Neural progenitor cell (in vitro differentiated cells): ENCODE results near the gene MSI2. TPM values are rescaled to one million over a fixed set of nuclear protein-coding genes. Genes with fewer than 3 reads are reported as not detected.

Experiments
- DNase-seq: peaks from one replicate; pipeline ENCODE4 v3.0.0-alpha.2; 2016; ENCODE audit warnings: low spot score
- H2AFZ ChIP-seq: fragments of 200-600 bp; sonication (generic); replicated peaks from 2 replicates; pipeline ENCODE4 v1.6.1; 2016; ENCODE audit warnings: antibody characterized with exemption
- H3F3A ChIP-seq: fragments of 200-600 bp; sonication (generic); 2 replicates; pipeline ENCODE4 v1.6.1; 2016; ENCODE audit warnings: antibody characterized with exemption, low read depth
- H3K27ac ChIP-seq: fragments of 200-600 bp; sonication (generic); 2 replicates; pipeline ENCODE4 v1.5.1; 2016; ENCODE audit warnings: mild to moderate bottlenecking
- H3K27me3 ChIP-seq: fragments of 200-600 bp; sonication (generic); 2 replicates; pipeline ENCODE4 v1.6.1; 2016; ENCODE audit warnings: mild to moderate bottlenecking, moderate library complexity
- H3K36me3 ChIP-seq: fragments of 200-600 bp; sonication (generic); 2 replicates; pipeline ENCODE4 v1.5.1; 2016
- H3K4me1 ChIP-seq: fragments of 200-600 bp; sonication (generic); 2 replicates; pipeline ENCODE4 v1.6.1; 2016; ENCODE audit warnings: mixed run types
- H3K4me2 ChIP-seq: fragments of 200-600 bp; sonication (generic); 2 replicates; pipeline ENCODE4 v1.6.1; 2016
- H3K4me3 ChIP-seq: fragments of 200-600 bp; sonication (generic); 2 replicates; pipeline ENCODE4 v1.5.1; 2016
- H3K79me2 ChIP-seq: fragments of 200-600 bp; sonication (generic); 2 replicates; pipeline ENCODE4 v1.6.1; 2016; ENCODE audit warnings: low read depth
- H3K9ac ChIP-seq: fragments of 200-600 bp; sonication (generic); 2 replicates; pipeline ENCODE4 v1.6.1; 2016
- H3K9me3 ChIP-seq: fragments of 200-600 bp; sonication (generic); 2 replicates; pipeline ENCODE4 v1.5.1; 2016; ENCODE audit warnings: low read depth
- H4K20me1 ChIP-seq: fragments of 200-600 bp; sonication (generic); 2 replicates; pipeline ENCODE4 v1.6.1; 2016; ENCODE audit warnings: low read depth
- H3K27ac Mint-ChIP-seq: 3 replicates; pipeline ENCODE4 v1.8.0; 2021; ENCODE audit warnings: mixed read lengths
- H3K27me3 Mint-ChIP-seq: 2 replicates; pipeline ENCODE4 v1.8.0; 2022; ENCODE audit warnings: low read depth, mild to moderate bottlenecking, inconsistent platforms, moderate library complexity, mixed read lengths; ENCODE audit not compliant: insufficient read depth
- H3K36me3 Mint-ChIP-seq: 3 replicates; pipeline ENCODE4 v1.8.0; 2021; ENCODE audit warnings: mixed read lengths
- H3K4me1 Mint-ChIP-seq: 3 replicates; pipeline ENCODE4 v1.8.0; 2021; ENCODE audit warnings: mixed read lengths
- H3K4me3 Mint-ChIP-seq: 3 replicates; pipeline ENCODE4 v1.8.0; 2021; ENCODE audit warnings: mild to moderate bottlenecking, moderate library complexity, mixed read lengths
- H3K9me3 Mint-ChIP-seq: 3 replicates; pipeline ENCODE4 v1.8.0; 2020; ENCODE audit warnings: mixed read lengths
- CTCF ChIP-seq: fragments of 200-600 bp; sonication (generic); IDR thresholded peaks from 2 replicates; pipeline ENCODE4 v1.5.1; 2017; ENCODE audit warnings: antibody characterized with exemption, mild to moderate bottlenecking
- EZH2 ChIP-seq: fragments of 200-600 bp; sonication (generic); IDR thresholded peaks from 2 replicates; pipeline ENCODE4 v1.6.1; 2017; ENCODE audit warnings: antibody characterized with exemption, mild to moderate bottlenecking, moderate library complexity
- EZH2phosphoT487 ChIP-seq: fragments of 200-600 bp; sonication (generic); IDR thresholded peaks from 2 replicates; pipeline ENCODE4 v1.6.1; 2017; ENCODE audit warnings: antibody characterized with exemption
- total RNA-seq: library from RNA; depleted of rRNA; stranded (reverse); fragments of >200 nt; gene quantifications from 2 replicates; pipeline ENCODE4 v1.2.3, GENCODE V29; 2015; ENCODE audit warnings: low replicate concordance

MSI2 gene
- total RNA-seq, 1 donor from 2014 or later = 96.9 TPM

DNA sequence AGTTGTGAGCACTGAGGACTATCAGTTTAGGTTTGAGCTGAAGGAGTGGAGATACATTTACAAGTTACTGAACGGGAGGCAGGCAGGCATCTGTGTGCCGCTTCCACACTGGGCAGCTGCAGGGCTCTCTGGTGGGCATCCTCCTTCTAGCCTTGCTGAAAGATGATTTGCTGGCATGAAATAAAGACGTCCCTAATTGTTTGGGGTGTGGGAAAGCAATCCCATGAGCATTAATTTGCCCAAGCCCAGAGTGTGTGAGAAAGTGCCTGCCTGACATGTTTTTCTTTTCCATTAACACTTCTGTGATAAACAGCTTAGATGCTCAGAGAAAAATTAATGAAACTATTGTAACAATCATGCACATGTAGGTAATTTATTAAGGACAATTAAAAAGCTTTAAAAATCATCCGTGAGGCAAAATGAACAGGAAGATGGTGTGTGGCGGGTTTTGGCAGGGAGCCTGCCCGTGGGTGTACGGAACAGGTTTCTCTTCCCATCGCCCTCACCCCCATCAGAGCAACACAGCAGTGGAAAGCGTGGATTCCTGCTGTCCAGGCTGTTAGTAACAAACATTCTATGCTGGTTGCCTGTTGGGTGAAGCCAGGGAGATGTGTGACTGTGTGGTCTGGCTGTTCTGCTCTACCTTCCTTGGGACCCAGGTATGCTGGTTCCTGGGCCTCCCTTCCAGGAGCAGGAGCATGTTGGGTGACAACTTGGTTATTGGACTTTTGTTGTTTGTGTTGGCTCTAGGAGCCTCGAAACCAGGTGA is 191.9 kb downstream of the MSI2 start:
- Histone ChIP-seq H3K4me1 (peaks cover 29% of the 10 kb centered on the region), H3K36me3 (no peaks in the 10 kb centered on the region), H3K27ac (no peak overlapping the region), H3K4me2 (no peak overlapping the region), H4K20me1 (peaks cover 46% of the 10 kb centered on the region), H2AFZ (no peak overlapping the region), H3F3A (peaks cover 13% of the 10 kb centered on the region), H3K9me3 (no peaks in the 10 kb centered on the region), H3K4me3 (no peak overlapping the region), H3K9ac (no peak overlapping the region), H3K79me2 (peaks cover 65% of the 10 kb centered on the region), H3K27me3 (no peaks in the 10 kb centered on the region)
- Mint-ChIP-seq H3K27me3 (peaks cover 3% of the 10 kb centered on the region), H3K4me3 (no peak overlapping the region), H3K4me1 (peaks cover 74% of the 10 kb centered on the region), H3K36me3 (peaks cover 34% of the 10 kb centered on the region), H3K9me3 (no peaks in the 10 kb centered on the region), H3K27ac (peak overlapping the region; percentile 88)
- TF ChIP-seq EZH2 = no peak
- TF ChIP-seq EZH2phosphoT487 = no peak
- DNase-seq = no peak

- Histone ChIP-seq H4K20me1 (peaks cover 40% of the 10 kb centered on the region), H3K4me2 (no peak overlapping the region), H3K9me3 (no peaks in the 10 kb centered on the region), H3K36me3 (no peaks in the 10 kb centered on the region), H3K4me1 (peaks cover 25% of the 10 kb centered on the region), H3K79me2 (peaks cover 58% of the 10 kb centered on the region), H3K27me3 (no peaks in the 10 kb centered on the region), H3F3A (peaks cover 10% of the 10 kb centered on the region), H3K4me3 (no peak overlapping the region), H3K27ac (no peak overlapping the region), H3K9ac (no peak overlapping the region), H2AFZ (no peak overlapping the region)
- Mint-ChIP-seq H3K9me3 (no peaks in the 10 kb centered on the region), H3K36me3 (peaks cover 34% of the 10 kb centered on the region), H3K4me1 (peaks cover 67% of the 10 kb centered on the region), H3K4me3 (no peak overlapping the region), H3K27ac (no peak overlapping the region), H3K27me3 (peaks cover 3% of the 10 kb centered on the region)
- DNase-seq = no peak
- no peak for TF ChIP-seq EZH2
- no peak for TF ChIP-seq CTCF
- no peak for TF ChIP-seq EZH2phosphoT487
Observed at GRCh38 chr17:57448759-57449283, 192.5 kb downstream of the MSI2 start.

DNA sequence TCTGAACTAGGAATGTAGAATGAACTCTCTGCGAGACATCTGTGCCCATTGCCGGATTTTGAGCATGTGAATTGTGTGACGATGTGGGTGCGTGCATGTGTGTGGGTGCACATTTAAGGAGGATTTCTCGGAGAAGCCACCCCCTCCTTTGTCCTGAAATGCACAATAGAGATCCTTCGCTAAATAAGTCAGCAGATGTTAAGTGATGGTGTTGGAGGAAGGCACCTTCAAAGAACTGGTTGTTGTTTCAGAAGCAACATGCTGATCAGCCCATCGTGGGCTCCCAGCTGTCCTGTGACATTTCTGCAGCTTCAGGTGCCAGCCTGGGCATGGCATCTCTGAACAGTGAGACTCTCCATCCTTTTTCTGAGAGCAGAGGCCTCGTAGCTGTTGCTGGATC is 194.9 kb downstream of the MSI2 start:
- H3K27ac Mint-ChIP-seq = peak overlapping the region; percentile 58
- H3K4me2 ChIP-seq = no peak overlapping the region
- peaks cover 9% of the 10 kb centered on the region for H3K4me1 ChIP-seq
- peaks cover 3% of the 10 kb centered on the region for H3K27me3 Mint-ChIP-seq
- H3K9me3 Mint-ChIP-seq = no peaks in the 10 kb centered on the region
- no peaks in the 10 kb centered on the region for H3F3A ChIP-seq
- no peak overlapping the region for H3K4me3 ChIP-seq
- no peak overlapping the region for H3K9ac ChIP-seq
- no peak overlapping the region for H3K27ac ChIP-seq
- no peak for DNase-seq
- no peak overlapping the region for H2AFZ ChIP-seq
- no peaks in the 10 kb centered on the region for H3K27me3 ChIP-seq
- H3K4me3 Mint-ChIP-seq = no peak overlapping the region
- TF ChIP-seq EZH2phosphoT487 = no peak
- TF ChIP-seq EZH2 = no peak
- no peak for TF ChIP-seq CTCF
- no peaks in the 10 kb centered on the region for H3K9me3 ChIP-seq
- peaks cover 22% of the 10 kb centered on the region for H4K20me1 ChIP-seq
- peaks cover 36% of the 10 kb centered on the region for H3K36me3 Mint-ChIP-seq
- H3K36me3 ChIP-seq = no peaks in the 10 kb centered on the region
- H3K79me2 ChIP-seq = peaks cover 41% of the 10 kb centered on the region
- peaks cover 64% of the 10 kb centered on the region for H3K4me1 Mint-ChIP-seq

DNA sequence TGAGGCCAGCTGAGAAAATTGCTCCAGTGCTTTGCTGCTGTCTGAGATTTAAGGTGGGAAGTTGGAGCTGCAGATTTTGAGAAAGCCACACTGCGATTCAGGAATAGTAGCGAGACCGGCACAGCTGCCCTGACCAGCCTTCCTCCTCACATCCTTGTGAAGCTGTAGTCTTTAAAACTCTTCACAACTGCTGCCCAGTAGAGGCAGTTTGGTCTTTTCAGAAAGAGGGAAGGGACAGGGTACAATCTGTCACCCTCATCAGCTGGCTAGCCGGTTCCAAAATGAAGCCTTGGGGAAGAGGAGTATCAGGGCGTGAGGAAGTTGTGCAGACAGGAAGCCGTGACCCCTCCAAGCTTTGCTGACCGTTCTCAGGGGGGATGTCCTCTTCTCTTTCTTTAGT is 195.3 kb downstream of the MSI2 start:
- Mint-ChIP-seq H3K27me3 (peaks cover 3% of the 10 kb centered on the region), H3K27ac (peak overlapping the region; percentile 42), H3K4me1 (peaks cover 62% of the 10 kb centered on the region), H3K9me3 (no peaks in the 10 kb centered on the region), H3K36me3 (peaks cover 38% of the 10 kb centered on the region), H3K4me3 (no peak overlapping the region)
- Histone ChIP-seq H2AFZ (no peak overlapping the region), H4K20me1 (peaks cover 17% of the 10 kb centered on the region), H3K27me3 (no peaks in the 10 kb centered on the region), H3K27ac (no peak overlapping the region), H3K4me2 (no peak overlapping the region), H3F3A (no peaks in the 10 kb centered on the region), H3K79me2 (peaks cover 37% of the 10 kb centered on the region), H3K9me3 (no peaks in the 10 kb centered on the region), H3K4me1 (peaks cover 9% of the 10 kb centered on the region), H3K4me3 (no peak overlapping the region), H3K36me3 (no peaks in the 10 kb centered on the region), H3K9ac (no peak overlapping the region)
- TF ChIP-seq EZH2phosphoT487 (no peak), EZH2 (no peak), CTCF (no peak)
- DNase-seq = no peak
